Daoy (cell line): Measurements from ENCODE around the gene ASTL. TPM values are rescaled to one million over a fixed set of nuclear protein-coding genes. Genes with fewer than 3 reads are reported as not detected.

Experiments
- DNase-seq: peaks from one replicate; pipeline ENCODE4 v3.0.0-alpha.2; 2015; ENCODE audit warnings: low read depth
- total RNA-seq: library from RNA; depleted of rRNA; stranded (reverse); fragments of >200 nt; shearing (Covaris generic); gene quantifications from 2 replicates; pipeline ENCODE4 v1.2.3, GENCODE V29; 2014

The ASTL gene
- total RNA-seq, 1 experiment from 2014 or later = not detected

DNA sequence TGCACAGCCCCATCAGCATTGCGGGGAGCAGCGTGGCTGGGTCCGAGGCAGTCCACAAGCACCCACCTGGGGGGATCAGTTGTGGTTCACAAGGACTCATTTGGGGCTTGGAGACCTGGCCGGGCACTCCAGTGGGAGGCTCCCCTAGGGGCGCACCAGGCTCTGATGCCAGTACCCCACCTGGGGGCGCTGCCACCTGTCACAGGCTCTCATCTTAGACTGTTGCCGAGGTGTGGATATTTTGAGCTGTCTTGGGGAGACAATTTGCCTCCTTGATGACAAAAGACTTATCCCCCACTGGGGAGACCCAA, 25.0 kb downstream of the ASTL start:
- DNase-seq = no peak

DNA sequence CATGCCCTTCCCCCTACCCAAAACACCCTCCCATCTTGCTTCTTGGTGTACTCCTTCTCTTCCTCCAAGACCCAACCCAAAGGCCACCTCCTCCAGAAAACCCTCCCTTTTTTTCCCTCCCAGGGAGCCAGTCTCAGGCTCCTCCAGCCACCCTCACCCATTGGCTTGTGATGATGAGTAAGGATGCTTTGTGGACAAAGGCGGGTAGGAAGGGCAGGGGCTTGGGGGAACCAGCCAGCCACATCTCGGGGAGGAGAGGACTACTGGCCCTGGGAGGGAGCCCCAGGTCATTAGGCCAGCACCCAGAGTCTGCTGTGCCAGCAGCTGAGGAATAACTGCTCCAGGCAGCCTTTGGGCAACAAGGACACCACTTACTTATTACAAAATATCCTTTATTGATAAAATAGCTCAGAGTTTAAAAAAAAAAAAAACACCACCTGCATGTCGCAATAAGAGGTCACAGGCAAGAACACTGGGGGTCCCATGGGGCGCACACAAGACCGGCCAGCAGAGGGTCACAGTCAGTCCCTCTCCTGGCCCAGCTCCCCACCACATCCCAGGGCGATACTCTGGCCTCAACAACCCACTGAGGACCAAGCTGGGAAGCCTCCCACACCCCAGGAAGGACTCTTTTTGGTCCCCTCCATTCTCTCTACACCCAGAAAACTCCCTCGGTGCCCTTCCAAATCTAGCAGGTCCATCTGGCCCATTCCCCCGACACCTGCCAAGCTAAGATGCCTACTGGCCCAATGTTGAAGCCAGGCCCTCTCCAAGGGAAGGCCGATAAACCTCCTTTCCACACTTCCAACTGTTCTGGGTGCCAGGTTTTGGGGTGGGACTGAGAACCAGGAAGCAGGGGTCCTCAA, 25.6 kb downstream of the ASTL start:
- no peak for DNase-seq

- no peak for DNase-seq
Observed at GRCh38 chr2:96111823-96112500, 26.3 kb downstream of the ASTL start.

DNA sequence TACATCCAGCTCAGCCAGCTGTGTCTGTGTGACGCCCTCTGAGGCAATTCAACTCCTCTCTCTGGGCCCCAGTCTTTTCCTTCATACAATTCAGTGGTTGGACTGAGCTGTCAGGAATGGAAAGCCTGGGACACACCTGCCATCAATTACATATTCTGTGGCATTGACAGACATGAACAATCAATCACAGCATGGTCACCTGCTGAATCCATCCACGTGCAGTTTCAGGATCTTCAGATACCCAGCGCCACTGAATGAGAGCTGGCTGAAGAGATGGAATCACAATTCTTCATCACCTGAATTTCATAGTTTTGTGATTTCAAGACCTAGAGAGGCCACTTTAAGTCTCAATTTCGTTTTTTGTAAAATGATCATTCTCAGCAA, 27.1 kb downstream of the ASTL start:
- DNase-seq = no peak

DNA sequence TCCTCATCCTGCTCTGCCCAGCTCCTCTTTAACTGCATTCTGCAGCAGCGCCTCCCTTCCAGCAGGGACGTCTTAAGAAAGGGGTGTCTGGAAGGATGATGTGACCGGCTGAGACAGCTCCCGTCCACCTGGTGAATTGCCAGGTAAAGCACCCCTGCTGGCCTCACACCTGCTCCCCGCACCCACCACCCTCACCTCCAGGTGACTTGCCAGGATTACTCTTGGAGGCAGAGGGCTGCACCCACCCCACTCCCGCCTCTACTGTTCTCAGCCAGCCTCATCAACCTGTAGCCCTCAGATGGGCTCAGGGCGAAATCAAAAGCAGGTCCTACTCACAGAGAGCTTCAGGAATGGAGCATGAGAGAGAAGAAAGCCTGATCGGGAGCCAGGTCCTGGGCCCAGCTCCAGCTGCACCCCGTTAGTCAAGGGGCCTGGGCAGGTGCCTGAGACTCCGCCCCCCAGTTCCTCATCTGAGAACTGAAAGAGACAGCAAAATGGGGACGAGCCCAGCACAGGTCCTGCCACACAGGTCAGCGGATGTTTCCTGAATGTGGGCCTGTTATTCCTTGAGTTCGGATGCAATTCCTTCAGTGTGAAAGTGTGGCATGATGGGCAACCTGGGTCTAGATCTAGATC, 27.6 kb downstream of the ASTL start:
- DNase-seq = no peak

- no peak for DNase-seq
Observed at GRCh38 chr2:96109931-96110511, 28.3 kb downstream of the ASTL start.

- no peak for DNase-seq
Observed at GRCh38 chr2:96109361-96109680, 29.0 kb downstream of the ASTL start.

DNA sequence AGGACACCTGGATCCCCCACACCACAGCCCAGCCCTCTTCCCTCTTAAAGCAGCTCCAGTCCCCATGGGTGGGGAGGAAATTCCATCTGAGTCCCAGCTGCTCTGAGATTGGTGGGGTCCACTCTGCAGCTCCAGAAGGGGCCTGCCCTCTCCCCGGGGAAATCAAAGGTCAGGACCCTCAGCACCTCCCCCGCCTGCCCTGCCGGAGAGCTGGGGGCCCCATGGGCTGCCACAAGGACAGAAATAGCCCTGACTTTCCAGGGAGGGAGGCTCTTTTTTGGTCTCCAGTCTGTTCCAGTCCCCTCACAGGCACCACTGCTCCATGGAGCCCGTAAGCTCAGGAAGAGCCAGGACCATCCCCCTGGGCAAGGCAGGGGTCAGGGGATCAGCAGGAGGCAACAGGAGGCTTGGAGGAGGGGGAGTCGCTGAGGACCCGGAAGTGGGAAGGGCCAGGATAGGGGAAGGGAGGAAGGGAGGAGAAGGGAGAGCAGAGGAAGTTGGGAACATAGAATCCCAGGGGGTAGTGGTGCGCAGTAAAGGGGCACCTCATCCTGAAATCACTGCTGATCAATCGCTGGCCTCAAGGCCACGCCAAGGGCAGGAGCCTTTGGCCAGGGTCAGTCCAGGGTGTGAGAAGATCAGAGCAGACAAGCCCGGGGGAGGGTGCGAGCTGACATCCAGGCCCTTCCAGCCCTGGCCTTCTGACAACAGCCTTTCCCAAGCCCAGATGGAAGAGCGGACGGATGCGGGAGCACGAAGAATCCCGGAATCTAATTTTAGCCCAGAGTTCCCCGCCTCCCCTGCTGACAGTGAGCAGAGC, 29.6 kb downstream of the ASTL start:
- DNase-seq = no peak

- DNase-seq = no peak
Observed at GRCh38 chr2:96108151-96108540, 30.2 kb downstream of the ASTL start.

GRCh38 chr2:96107708-96108065, 30.6 kb downstream of the ASTL start:
- no peak for DNase-seq

GRCh38 chr2:96106991-96107707, 31.2 kb downstream of the ASTL start:
- DNase-seq = no peak

GRCh38 chr2:96105994-96106715, 32.1 kb downstream of the ASTL start:
- no peak for DNase-seq

GRCh38 chr2:96105152-96105915, 33.0 kb downstream of the ASTL start:
- no peak for DNase-seq

- DNase-seq = no peak
Observed at GRCh38 chr2:96104487-96104861, 33.8 kb downstream of the ASTL start.

GRCh38 chr2:96103761-96104486, 34.4 kb downstream of the ASTL start:
- no peak for DNase-seq

DNA sequence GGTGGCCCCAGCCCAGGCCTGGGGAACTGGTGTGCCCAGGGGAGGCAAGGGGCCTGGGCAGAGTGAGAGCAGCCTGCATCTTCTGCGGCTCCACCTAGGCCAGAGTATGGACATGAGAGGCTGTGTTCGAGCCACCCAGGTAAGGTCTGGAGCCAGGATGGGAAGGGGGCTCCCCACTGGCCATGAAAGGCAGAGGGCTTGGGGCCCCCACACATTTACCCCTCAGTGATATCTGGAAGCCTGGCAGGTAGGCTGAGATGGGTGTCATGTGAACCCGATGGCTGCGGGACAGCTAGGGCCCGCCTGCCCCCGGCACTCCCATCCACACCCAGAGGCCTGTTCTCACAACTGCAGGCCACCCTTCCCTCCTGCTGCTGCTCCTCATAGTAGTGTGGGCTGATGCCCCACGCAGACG, 35.1 kb downstream of the ASTL start:
- no peak for DNase-seq

- no peak for DNase-seq
Observed at GRCh38 chr2:96102596-96103186, 35.6 kb downstream of the ASTL start.

GRCh38 chr2:96100893-96101304, 37.4 kb downstream of the ASTL start:
- DNase-seq = no peak
